A673 (cell line): ENCODE data around the gene CDK14.

Experiments
- EZH2 ChIP-seq: fragments of 200-600 bp; sonication (generic); IDR thresholded peaks from 2 replicates; pipeline ENCODE4 v1.6.1; 2017; ENCODE audit warnings: borderline replicate concordance, low read depth, mild to moderate bottlenecking, mixed read lengths, antibody characterized with exemption, low read length; ENCODE audit not compliant: poor library complexity, severe bottlenecking
- TF ChIP-seq, protein P1 (sequence below): fragments of 300-800, 200-600 bp; sonication (generic); conservative IDR thresholded peaks from 2 replicates; pipeline ENCODE4 v1.5.1; 2017; ENCODE audit warnings: low read depth, mild to moderate bottlenecking, antibody characterized with exemption, low read length, moderate library complexity, mixed read lengths

DNA sequence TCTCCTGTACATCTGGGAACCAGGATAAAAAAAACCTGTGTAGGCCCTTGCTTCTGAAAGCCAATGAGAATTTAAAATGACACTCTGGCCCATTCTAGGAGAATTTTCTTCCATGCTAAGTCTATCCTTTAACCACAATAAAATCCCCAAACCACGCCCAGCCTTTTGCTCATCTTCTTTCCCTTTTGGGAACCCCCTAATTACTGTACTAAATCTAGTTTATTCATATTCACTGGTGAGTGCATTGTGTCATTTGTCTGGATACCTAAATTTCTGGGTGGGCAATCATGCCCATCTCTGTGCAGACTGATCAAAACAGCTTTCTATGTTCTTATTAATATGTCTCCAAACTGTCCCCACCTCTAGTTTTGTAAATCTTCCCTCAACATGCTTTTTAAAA is 11.7 kb upstream of the CDK14 start:
- TF ChIP-seq, protein P1, sequence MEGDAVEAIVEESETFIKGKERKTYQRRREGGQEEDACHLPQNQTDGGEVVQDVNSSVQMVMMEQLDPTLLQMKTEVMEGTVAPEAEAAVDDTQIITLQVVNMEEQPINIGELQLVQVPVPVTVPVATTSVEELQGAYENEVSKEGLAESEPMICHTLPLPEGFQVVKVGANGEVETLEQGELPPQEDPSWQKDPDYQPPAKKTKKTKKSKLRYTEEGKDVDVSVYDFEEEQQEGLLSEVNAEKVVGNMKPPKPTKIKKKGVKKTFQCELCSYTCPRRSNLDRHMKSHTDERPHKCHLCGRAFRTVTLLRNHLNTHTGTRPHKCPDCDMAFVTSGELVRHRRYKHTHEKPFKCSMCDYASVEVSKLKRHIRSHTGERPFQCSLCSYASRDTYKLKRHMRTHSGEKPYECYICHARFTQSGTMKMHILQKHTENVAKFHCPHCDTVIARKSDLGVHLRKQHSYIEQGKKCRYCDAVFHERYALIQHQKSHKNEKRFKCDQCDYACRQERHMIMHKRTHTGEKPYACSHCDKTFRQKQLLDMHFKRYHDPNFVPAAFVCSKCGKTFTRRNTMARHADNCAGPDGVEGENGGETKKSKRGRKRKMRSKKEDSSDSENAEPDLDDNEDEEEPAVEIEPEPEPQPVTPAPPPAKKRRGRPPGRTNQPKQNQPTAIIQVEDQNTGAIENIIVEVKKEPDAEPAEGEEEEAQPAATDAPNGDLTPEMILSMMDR = no peak
- no peak for TF ChIP-seq EZH2
